Measurements from ENCODE around the gene CELF6.

Gene CELF6

DNA sequence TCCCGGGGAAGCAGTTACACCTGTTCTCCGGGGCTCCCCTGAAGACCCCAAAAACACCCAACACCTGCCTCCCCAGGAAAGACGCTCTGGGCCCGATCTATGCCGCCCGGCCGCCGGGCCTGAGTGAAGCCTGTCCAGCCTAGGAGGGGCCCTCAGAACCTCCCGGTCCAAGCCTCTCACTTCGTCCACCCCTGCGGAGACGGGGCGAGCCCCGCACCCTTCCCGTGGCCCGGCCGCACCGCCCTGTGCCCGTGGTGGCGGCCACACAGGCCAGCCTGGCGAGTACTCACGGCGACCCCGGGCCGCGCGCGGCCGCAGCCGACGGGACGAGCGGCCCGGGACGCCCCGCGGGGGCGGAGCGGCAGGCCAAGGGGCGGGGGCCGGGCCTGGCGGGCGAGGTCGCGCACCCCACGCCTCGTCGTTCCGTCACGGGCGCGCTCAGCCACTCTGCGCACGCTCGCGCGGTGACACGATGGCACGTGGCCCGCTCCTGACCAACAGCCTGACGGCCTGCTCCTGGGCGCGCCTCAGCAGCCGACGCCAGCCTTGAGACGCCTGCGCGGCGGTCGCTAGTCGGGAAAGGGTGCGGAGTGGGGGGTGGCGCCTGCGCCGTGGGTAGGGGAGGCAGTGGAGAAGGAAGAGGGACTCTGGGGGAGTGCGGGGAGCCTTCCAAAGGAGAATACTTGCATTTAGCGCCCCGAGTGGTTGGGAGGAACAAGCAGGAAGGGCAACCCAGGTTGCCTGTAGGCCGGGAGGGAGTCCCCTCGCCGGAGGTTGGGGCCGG lies 47.6 kb downstream of the CELF6 start, which contains the start of gene PARP6:
PARP6 (minus strand) TSS at position 342 of the 784 bp plus-strand sequence. CDS start 5,077 bp downstream, outside the sequence.
- TF ChIP-seq FOXP2 (optimal IDR thresholded peaks at IDR 0.05; ENCODE audit: borderline replicate concordance, extremely low read depth, extremely low read length, insufficient read depth) (peak; percentile 90), TAF1 (IDR thresholded peaks at IDR 0.05; ENCODE audit: borderline replicate concordance, insufficient read depth, low read length) (peak; percentile 68; the same call in 1 of the 2 replicates), SIN3A (IDR thresholded peaks at IDR 0.05; ENCODE audit: borderline replicate concordance, insufficient read depth, low read length) (no peak), POLR2AphosphoS5 (IDR thresholded peaks at IDR 0.05; ENCODE audit: low read depth, low read length) (peak; percentile 55)
- TF ChIP-seq, protein P1, sequence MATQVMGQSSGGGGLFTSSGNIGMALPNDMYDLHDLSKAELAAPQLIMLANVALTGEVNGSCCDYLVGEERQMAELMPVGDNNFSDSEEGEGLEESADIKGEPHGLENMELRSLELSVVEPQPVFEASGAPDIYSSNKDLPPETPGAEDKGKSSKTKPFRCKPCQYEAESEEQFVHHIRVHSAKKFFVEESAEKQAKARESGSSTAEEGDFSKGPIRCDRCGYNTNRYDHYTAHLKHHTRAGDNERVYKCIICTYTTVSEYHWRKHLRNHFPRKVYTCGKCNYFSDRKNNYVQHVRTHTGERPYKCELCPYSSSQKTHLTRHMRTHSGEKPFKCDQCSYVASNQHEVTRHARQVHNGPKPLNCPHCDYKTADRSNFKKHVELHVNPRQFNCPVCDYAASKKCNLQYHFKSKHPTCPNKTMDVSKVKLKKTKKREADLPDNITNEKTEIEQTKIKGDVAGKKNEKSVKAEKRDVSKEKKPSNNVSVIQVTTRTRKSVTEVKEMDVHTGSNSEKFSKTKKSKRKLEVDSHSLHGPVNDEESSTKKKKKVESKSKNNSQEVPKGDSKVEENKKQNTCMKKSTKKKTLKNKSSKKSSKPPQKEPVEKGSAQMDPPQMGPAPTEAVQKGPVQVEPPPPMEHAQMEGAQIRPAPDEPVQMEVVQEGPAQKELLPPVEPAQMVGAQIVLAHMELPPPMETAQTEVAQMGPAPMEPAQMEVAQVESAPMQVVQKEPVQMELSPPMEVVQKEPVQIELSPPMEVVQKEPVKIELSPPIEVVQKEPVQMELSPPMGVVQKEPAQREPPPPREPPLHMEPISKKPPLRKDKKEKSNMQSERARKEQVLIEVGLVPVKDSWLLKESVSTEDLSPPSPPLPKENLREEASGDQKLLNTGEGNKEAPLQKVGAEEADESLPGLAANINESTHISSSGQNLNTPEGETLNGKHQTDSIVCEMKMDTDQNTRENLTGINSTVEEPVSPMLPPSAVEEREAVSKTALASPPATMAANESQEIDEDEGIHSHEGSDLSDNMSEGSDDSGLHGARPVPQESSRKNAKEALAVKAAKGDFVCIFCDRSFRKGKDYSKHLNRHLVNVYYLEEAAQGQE (IDR thresholded peaks at IDR 0.05; ENCODE audit: insufficient read depth in 1 of 2, low read depth in 2 of 2, low read length in 2 of 2): peak in 1 of 2 experiments; percentile 7; a peak in 1 of 4 replicates

DNA sequence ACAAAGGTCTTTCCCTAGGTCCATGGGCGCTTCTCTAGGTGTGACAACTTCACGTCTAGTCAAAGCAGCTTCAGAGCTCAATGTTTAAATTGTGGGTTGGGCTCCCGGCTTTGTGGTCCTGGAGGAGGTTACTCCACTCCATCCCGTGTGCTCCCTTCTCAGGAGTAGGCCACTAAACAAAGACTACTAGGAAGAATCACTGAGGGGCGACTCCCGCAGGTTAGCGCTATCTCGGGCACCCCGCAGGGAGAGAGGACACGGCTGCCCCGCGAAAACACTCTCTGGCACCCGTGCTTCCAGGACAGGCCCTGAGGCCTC lies 48.1 kb downstream of the CELF6 start:
- TF ChIP-seq TAF1 (IDR thresholded peaks at IDR 0.05; ENCODE audit: borderline replicate concordance, insufficient read depth, low read length) (no peak), SIN3A (IDR thresholded peaks at IDR 0.05; ENCODE audit: borderline replicate concordance, insufficient read depth, low read length) (no peak), FOXP2 (optimal IDR thresholded peaks at IDR 0.05; ENCODE audit: borderline replicate concordance, extremely low read depth, extremely low read length, insufficient read depth) (no peak), POLR2AphosphoS5 (IDR thresholded peaks at IDR 0.05; ENCODE audit: low read depth, low read length) (no peak)
- TF ChIP-seq, protein P1 (IDR thresholded peaks at IDR 0.05; ENCODE audit: insufficient read depth in 1 of 2, low read depth in 2 of 2, low read length in 2 of 2): no peak

DNA sequence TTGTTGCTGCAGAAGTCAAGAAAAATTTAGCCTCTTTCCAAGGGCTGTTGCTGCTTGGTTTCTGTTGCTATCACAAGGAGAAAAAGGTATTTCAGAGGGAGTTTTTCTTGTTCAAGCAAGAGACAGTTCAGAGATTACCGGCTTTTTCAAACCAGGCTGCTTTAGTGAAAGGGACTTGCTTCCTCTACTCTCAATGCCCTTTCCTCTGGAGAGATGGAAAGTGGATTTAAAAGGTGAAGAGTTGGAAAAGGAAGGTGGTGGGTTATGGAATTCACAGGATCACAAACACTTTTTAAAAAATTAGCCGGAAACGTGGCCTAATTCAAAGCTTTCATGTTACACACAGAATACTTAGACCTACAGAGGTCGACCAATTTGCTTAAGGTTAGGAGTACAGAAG lies 48.7 kb downstream of the CELF6 start:
- TF ChIP-seq SIN3A (IDR thresholded peaks at IDR 0.05; ENCODE audit: borderline replicate concordance, insufficient read depth, low read length) (no peak), FOXP2 (optimal IDR thresholded peaks at IDR 0.05; ENCODE audit: borderline replicate concordance, extremely low read depth, extremely low read length, insufficient read depth) (no peak), POLR2AphosphoS5 (IDR thresholded peaks at IDR 0.05; ENCODE audit: low read depth, low read length) (no peak), TAF1 (IDR thresholded peaks at IDR 0.05; ENCODE audit: borderline replicate concordance, insufficient read depth, low read length) (no peak)
- TF ChIP-seq, protein P1 (IDR thresholded peaks at IDR 0.05; ENCODE audit: insufficient read depth in 1 of 2, low read depth in 2 of 2, low read length in 2 of 2): no peak

DNA sequence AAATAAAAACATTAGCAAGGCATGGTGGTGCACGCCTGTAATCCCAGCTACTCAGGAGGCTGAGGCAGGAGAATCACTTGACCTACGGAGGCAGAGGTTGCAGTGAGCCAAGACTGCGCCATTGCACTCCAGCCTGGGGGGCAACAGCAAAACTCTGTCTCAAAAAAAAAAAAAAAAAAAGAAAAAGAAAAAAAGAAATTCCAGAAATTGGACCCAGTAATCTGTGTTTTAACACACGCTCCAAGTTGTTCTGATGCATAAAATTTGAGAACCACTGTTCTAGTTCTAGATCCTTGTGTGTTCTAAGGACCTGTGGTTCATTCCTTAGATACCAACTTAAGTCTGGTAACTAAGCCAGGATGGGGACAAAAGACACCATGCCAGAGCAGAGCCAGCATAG lies 50.2 kb downstream of the CELF6 start:
- no peak for TF ChIP-seq TAF1 (IDR thresholded peaks at IDR 0.05; ENCODE audit: borderline replicate concordance, insufficient read depth, low read length)

DNA sequence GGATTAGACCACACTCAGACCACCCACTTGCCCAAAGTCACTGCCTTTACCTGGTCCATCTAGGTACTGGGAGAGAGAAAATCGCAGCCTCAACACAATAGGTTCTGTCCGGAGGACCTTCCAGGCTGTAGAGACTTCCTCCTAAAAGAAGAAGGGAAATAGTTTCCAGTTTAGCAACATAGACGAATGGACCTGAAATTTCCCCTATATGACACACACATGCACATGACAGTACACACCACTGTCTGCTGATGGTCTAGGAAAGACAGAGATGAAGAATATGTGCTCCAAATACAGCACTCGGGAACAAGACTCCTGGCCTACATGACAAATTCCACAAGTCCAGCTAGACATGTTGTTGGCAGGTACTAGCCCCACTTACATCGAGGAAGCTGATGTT lies 54.9 kb downstream of the CELF6 start:
- TF ChIP-seq SIN3A (IDR thresholded peaks at IDR 0.05; ENCODE audit: borderline replicate concordance, insufficient read depth, low read length): no peak
- TF ChIP-seq FOXP2 (optimal IDR thresholded peaks at IDR 0.05; ENCODE audit: borderline replicate concordance, extremely low read depth, extremely low read length, insufficient read depth): no peak
- no peak for TF ChIP-seq POLR2AphosphoS5 (IDR thresholded peaks at IDR 0.05; ENCODE audit: low read depth, low read length)
- TF ChIP-seq, protein P1 (IDR thresholded peaks at IDR 0.05; ENCODE audit: insufficient read depth in 1 of 2, low read depth in 2 of 2, low read length in 2 of 2): no peak
- TF ChIP-seq TAF1 (IDR thresholded peaks at IDR 0.05; ENCODE audit: borderline replicate concordance, insufficient read depth, low read length): no peak
